GM12878 (cell line): ENCODE data around the gene AGRN. TPM values are rescaled to one million over a fixed set of nuclear protein-coding genes. Genes with fewer than 3 reads are reported as not detected.

Source experiments
- ATAC-seq: fragments of 200-7000 bp; cut with Tn5 transposase; 3 replicates; pipeline ENCODE4 v1.9.1; 2020; ENCODE audit warnings: mild to moderate bottlenecking, moderate library complexity
- BruUV-seq: library from RNA; stranded (reverse); fragments of 400-500 nt; replicated peaks from 2 replicates; lab custom pipeline; 2021; lab: Mats Ljungman, UMichigan
- CTCF ChIA-PET: fragments of 300-600 bp; sonication (Branson Sonifier 250); formaldehyde crosslinking; extraction: SDS; loops from one replicate; lab custom pipeline; 2021; ENCODE audit warnings: inconsistent platforms; lab: Yijun Ruan, JAX
- POLR2A ChIA-PET: fragments of 350-600 bp; formaldehyde crosslinking; extraction: SDS; loops from one replicate; lab custom pipeline; 2021; ENCODE audit warnings: inconsistent platforms; lab: Charles Lee
- RAD21 ChIA-PET: fragments of 300-600 bp; sonication (Branson Sonifier 250); formaldehyde crosslinking; loops from one replicate; lab custom pipeline; 2023; ENCODE audit warnings: antibody characterized with exemption; ENCODE audit not compliant: unreplicated experiment; lab: Charles Lee
- SMC1A ChIA-PET: fragments of 300-600 bp; sonication (Branson Sonifier 250); formaldehyde crosslinking; loops from one replicate; lab custom pipeline; 2023; ENCODE audit not compliant: unreplicated experiment, uncharacterized antibody; lab: Charles Lee
- DNase-seq: peaks from one replicate; pipeline ENCODE4 v3.0.0-alpha.2; 2011; ENCODE audit warnings: low read depth, low spot score
- FAIRE-seq: peaks from 3 replicates; lab custom pipeline; 2011; peaks lifted over from hg19 to GRCh38; lab: Jason Lieb, UNC
- H2AFZ ChIP-seq: 2 replicates; pipeline ENCODE4 v1.6.0; 2011; ENCODE audit warnings: low read depth, low read length, control low read depth; ENCODE audit not compliant: control insufficient read depth
- H3K27ac ChIP-seq: 2 replicates; pipeline ENCODE4 v1.5.1; 2011; ENCODE audit warnings: control low read depth; ENCODE audit not compliant: control insufficient read depth, insufficient read depth
- H3K27me3 ChIP-seq, 2 experiments: replicated peaks in 1 of 2; 2 replicates each; pipeline versions ENCODE4 v1.6.0 to v1.6.1; 2011; ENCODE audit warnings: low read length in 1 of 2; ENCODE audit not compliant: control insufficient read depth in 2 of 2, insufficient read depth in 2 of 2
- H3K36me3 ChIP-seq, 2 experiments: 2 replicates each; pipeline ENCODE4 v1.5.1; 2011; ENCODE audit warnings: low read length in 1 of 2; ENCODE audit not compliant: control insufficient read depth in 2 of 2, insufficient read depth in 2 of 2
- H3K4me1 ChIP-seq: 2 replicates; pipeline ENCODE4 v1.6.1; 2011; ENCODE audit warnings: mild to moderate bottlenecking, low read length, moderate library complexity, mixed read lengths; ENCODE audit not compliant: control insufficient read depth, insufficient read depth
- H3K4me2 ChIP-seq: 2 replicates; pipeline ENCODE4 v1.6.0; 2011; ENCODE audit warnings: control low read depth; ENCODE audit not compliant: control insufficient read depth, insufficient read depth
- H3K4me3 ChIP-seq: fragments of 200-600 bp; sonication (generic); 2 replicates; pipeline ENCODE4 v1.5.1; 2016
- H3K79me2 ChIP-seq: 2 replicates; pipeline ENCODE4 v1.6.0; 2011; ENCODE audit warnings: low read length; ENCODE audit not compliant: control insufficient read depth, insufficient read depth
- H3K9ac ChIP-seq: 2 replicates; pipeline ENCODE4 v1.8.0; 2011; ENCODE audit warnings: low read length, control low read depth, mixed read lengths; ENCODE audit not compliant: control insufficient read depth, insufficient read depth
- H3K9me3 ChIP-seq: replicated peaks from 3 replicates; pipeline ENCODE4 v1.5.1; 2011; ENCODE audit warnings: mild to moderate bottlenecking, low read length; ENCODE audit not compliant: control insufficient read depth, insufficient read depth
- H4K20me1 ChIP-seq: 2 replicates; pipeline ENCODE4 v1.6.0; 2011; ENCODE audit not compliant: control insufficient read depth, insufficient read depth
- ATF3 ChIP-seq: IDR thresholded peaks from 2 replicates; pipeline ENCODE4 v1.6.1; 2011; ENCODE audit warnings: low read depth, mild to moderate bottlenecking, low read length, moderate library complexity, borderline replicate concordance; ENCODE audit errors: extremely low read depth
- BMI1 ChIP-seq: fragments of 450-650 bp; IDR thresholded peaks from 2 replicates; pipeline ENCODE4 v1.6.1; 2016; ENCODE audit warnings: mild to moderate bottlenecking, moderate library complexity, borderline replicate concordance
- CEBPB ChIP-seq, 2 experiments: fragments of 150-350 bp in 1 of 2; IDR thresholded peaks; 2 replicates each; pipeline ENCODE4 v1.6.1; 2012 to 2014; ENCODE audit warnings: low read depth in 2 of 2, low read length in 2 of 2, borderline replicate concordance in 1 of 2, inconsistent platforms in 1 of 2
- CHD2 ChIP-seq: IDR thresholded peaks from 2 replicates; pipeline ENCODE4 v1.6.1; 2011; ENCODE audit warnings: low read depth, low read length, improper control_type of control experiment, borderline replicate concordance
- CREM ChIP-seq: IDR thresholded peaks from 2 replicates; pipeline ENCODE4 v1.6.1; 2014; ENCODE audit warnings: antibody characterized with exemption, low read depth
- E4F1 ChIP-seq: fragments of 450-650 bp; IDR thresholded peaks from 2 replicates; pipeline ENCODE4 v1.6.1; 2018; ENCODE audit warnings: borderline replicate concordance, mild to moderate bottlenecking; ENCODE audit not compliant: partially characterized antibody
- KLF5 ChIP-seq: fragments of 450-650 bp; IDR thresholded peaks from 2 replicates; pipeline ENCODE4 v1.6.1; 2014; ENCODE audit warnings: mild to moderate bottlenecking; ENCODE audit not compliant: partially characterized antibody
- NR2C1 ChIP-seq: fragments of 450-650 bp; IDR thresholded peaks from 2 replicates; pipeline ENCODE4 v1.6.1; 2017; ENCODE audit warnings: antibody characterized with exemption, mild to moderate bottlenecking, moderate library complexity
- NR2C2 ChIP-seq: IDR thresholded peaks from 2 replicates; pipeline ENCODE4 v1.6.1; 2011; ENCODE audit warnings: borderline replicate concordance, low read depth; ENCODE audit not compliant: control insufficient read depth, insufficient read length
- NR2F1 ChIP-seq: fragments of 450-650 bp; conservative IDR thresholded peaks from 2 replicates; pipeline ENCODE4 v1.6.1; 2017; ENCODE audit warnings: mild to moderate bottlenecking
- PKNOX1 ChIP-seq: fragments of 450-650 bp; IDR thresholded peaks from 2 replicates; pipeline ENCODE4 v1.6.1; 2016; ENCODE audit warnings: mild to moderate bottlenecking
- RCOR1 ChIP-seq: conservative IDR thresholded peaks from 2 replicates; pipeline ENCODE4 v1.6.1; 2012; ENCODE audit warnings: low read depth, low read length, improper control_type of control experiment
- RELA ChIP-seq: fragments of 450-650 bp; IDR thresholded peaks from 2 replicates; pipeline ENCODE4 v1.8.0; 2014; ENCODE audit warnings: borderline replicate concordance; ENCODE audit not compliant: partially characterized antibody
- RELB ChIP-seq: fragments of 450-650 bp; IDR thresholded peaks from 2 replicates; pipeline ENCODE4 v1.6.1; 2017; ENCODE audit warnings: low read depth, mild to moderate bottlenecking, moderate library complexity
- SP1 ChIP-seq: IDR thresholded peaks from one replicate; pipeline ENCODE4 v1.6.1; 2011; ENCODE audit warnings: low read depth, low read length
- SREBF2 ChIP-seq: IDR thresholded peaks from 2 replicates; pipeline ENCODE4 v1.6.1; 2012; ENCODE audit warnings: mild to moderate bottlenecking, low read length
- TCF12 ChIP-seq: IDR thresholded peaks from 2 replicates; pipeline ENCODE4 v1.6.1; 2011; ENCODE audit warnings: low read depth, mild to moderate bottlenecking, low read length
- ZNF217 ChIP-seq: fragments of 450-650 bp; IDR thresholded peaks from 2 replicates; pipeline ENCODE4 v1.6.1; 2017; ENCODE audit warnings: antibody characterized with exemption, mild to moderate bottlenecking
- WGBS: methylation state at CpG from one replicate; pipeline ENCODE4 v1.1.6; 2016; ENCODE audit warnings: low lambda C conversion rate; ENCODE audit not compliant: insufficient replicate concordance, insufficient coverage; ENCODE audit errors: missing lambda C conversion rate; 5-methylcytosine and 5-hydroxymethylcytosine counted together
- in situ Hi-C: fragments of 300-500 bp; cut with MboI; formaldehyde crosslinking; loops from 9 replicates; pipeline ENCODE4 v1.14.3; 2018; ENCODE audit warnings: mixed read lengths
- intact Hi-C: fragments of 100-400 bp; cut with micrococcal nuclease; formaldehyde crosslinking; loops from one replicate; pipeline ENCODE4 v1.14.2; 2022; ENCODE audit not compliant: unreplicated experiment
- polyA plus RNA-seq, 11 experiments: library from polyadenylated mRNA; depleted of rRNA in 4 of 11; unstranded in 6 of 11; stranded (reverse) in 5 of 11; fragments of >200 nt; fragmentation: Nextera tagmentation in 4 of 11; fragmentation: Illumina TruSeq in 1 of 11; extraction: Ambion mirVana in 4 of 11; extraction: Trizol in 1 of 11; gene quantifications; 1 replicate in 1 of 11; 2 replicates in 10 of 11; pipeline versions ENCODE4 v1.2.1 to v1.2.3, GENCODE V29; 2011 to 2016; ENCODE audit warnings: inconsistent platforms in 2 of 11, missing spikeins in 2 of 11, low read depth in 1 of 11
- total RNA-seq, 4 experiments: library from RNA; depleted of rRNA in 3 of 4; stranded (reverse); fragments of >200 nt in 3 of 4; fragmentation: Illumina TruSeq in 1 of 4; extraction: Trizol in 1 of 4; gene quantifications; 2 replicates each; pipeline versions ENCODE4 v1.2.1 to v1.2.3, GENCODE V29; 2013 to 2021

Gene AGRN
- total and polyA plus RNA-seq, 10 of the 15 experiments (the other 5 are each of a cell fraction or from before 2014, with no cell fraction given), result 0.02 to 41.8 (median 4.1) TPM

GRCh38 chr1:998995-999724 lies 20.8 kb upstream of the AGRN start:
- Histone ChIP-seq H4K20me1 (no peaks in the 10 kb centered on the region), H3K4me2 (peak overlapping the region; percentile 96), H3K9me3 (no peaks in the 10 kb centered on the region), H3K36me3 (no peaks in the 10 kb centered on the region), H3K27ac (no peak overlapping the region), H3K4me3 (peak overlapping the region; percentile 16; the same call in 1 of the 2 replicates), H3K79me2 (no peaks in the 10 kb centered on the region), H3K4me1 (peaks cover 15% of the 10 kb centered on the region), H3K9ac (no peak overlapping the region; the same call in 1 of the 2 replicates), H2AFZ (no peak overlapping the region), H3K27me3 (peaks cover 0 to 17% of the 10 kb centered on the region in 2 experiments; a peak in 2 of 4 replicates)
- in situ Hi-C loops (no loop called here), intact Hi-C loops (no loop called here)
- CTCF ChIA-PET, result interaction anchor here (1.1 kb wide), 1 partner anchor 15 kb away, joined by 3 read pairs; no protein-coding TSS in a partner anchor
- POLR2A ChIA-PET, result no interaction called here
- FAIRE-seq (no peak), DNase-seq (no peak), ATAC-seq (peak; percentile 11)
- RAD21 ChIA-PET, result interaction anchor here (0.6 to 1.0 kb wide), 3 partner anchors 15 to 778 kb away, joined by 3 to 4 read pairs (median 3); no protein-coding TSS in a partner anchor
- TSS peak; percentile 74 for BruUV-seq
- SMC1A ChIA-PET, result interaction anchor here (1.3 to 1.6 kb wide), 2 partner anchors 14 to 15 kb away, joined by 3 read pairs; partner anchors contain the start of gene ISG15
- WGBS, result 2% methylated on average over 69 of the region's 86 CpGs
- no peak for TF ChIP-seq E4F1
- TF ChIP-seq RELB, result no peak
- no peak for TF ChIP-seq RCOR1
- TF ChIP-seq BMI1, result no peak
- TF ChIP-seq NR2C1, result no peak
- no peak for TF ChIP-seq SREBF2
- no peak for TF ChIP-seq CHD2
- no peak for TF ChIP-seq ATF3
- no peak for TF ChIP-seq NR2C2
- no peak for TF ChIP-seq ZNF217
- TF ChIP-seq NR2F1, result peak; percentile 50
- TF ChIP-seq RELA, result no peak
- 0 out of 2 replicates have a peak, but pooled peaks have one; percentile 4 for TF ChIP-seq TCF12
- TF ChIP-seq PKNOX1, result no peak
- TF ChIP-seq CREM, result no peak
- TF ChIP-seq CEBPB (IDR thresholded peaks at IDR 0.05; ENCODE audit: borderline replicate concordance in 1 of 2, low read depth in 2 of 2, low read length in 2 of 2), result no peak
- TF ChIP-seq KLF5, result no peak
- TF ChIP-seq SP1, result no peak
